Subcutaneous adipose tissue (tissue), 4 donors: ENCODE results near the gene CFAP300. TPM values are rescaled to one million over a fixed set of nuclear protein-coding genes. Genes with fewer than 3 reads are reported as not detected.

ENCODE experiments used
- CTCF ChIP-seq: fragments of 450-650 bp; IDR thresholded peaks from one replicate; pipeline ENCODE4 v1.5.1; 2016; ENCODE audit warnings: low read depth, mild to moderate bottlenecking, control low read depth, antibody characterized with exemption, moderate library complexity
- total RNA-seq, 4 donors: library from RNA; depleted of rRNA; stranded (reverse); fragments of >200 nt; gene quantifications; one replicate each; pipeline ENCODE4 v1.1.0, GENCODE V29; 2016

The CFAP300 gene
- total RNA-seq, 4 donors from 2014 or later, result 0.94 to 14.0 (median 2.6) TPM

- no peak for TF ChIP-seq CTCF
These were observed 26.0 kb downstream of the CFAP300 start for GRCh38 chr11:102073253-102073652.

GRCh38 chr11:102079625-102080024 lies 32.4 kb downstream of the CFAP300 start:
- TF ChIP-seq CTCF, result no peak

- no peak for TF ChIP-seq CTCF
These were observed 34.1 kb downstream of the CFAP300 start for GRCh38 chr11:102081313-102081712.

GRCh38 chr11:102085864-102086551 lies 38.8 kb downstream of the CFAP300 start:
- no peak for TF ChIP-seq CTCF

- no peak for TF ChIP-seq CTCF
These were observed 49.9 kb downstream of the CFAP300 start for GRCh38 chr11:102097186-102097585.

- TF ChIP-seq CTCF, result no peak
These were observed 52.5 kb downstream of the CFAP300 start for GRCh38 chr11:102099755-102100154.

- no peak for TF ChIP-seq CTCF
These were observed 61.6 kb downstream of the CFAP300 start for GRCh38 chr11:102108734-102109440.
